RKO (cell line): ENCODE results near the gene TRIP6.

Experiments used
- DNase-seq: peaks from one replicate; pipeline ENCODE4 v3.0.0-alpha.2; 2016; ENCODE audit warnings: low spot score

The TRIP6 gene

GRCh38 chr7:100867040-100867775, at the start of gene TRIP6:
TRIP6 (plus strand) TSS chr7:100867387; CDS start chr7:100867498, 111 bp downstream.
- peak; percentile 96 for DNase-seq

GRCh38 chr7:100818366-100818765, 48.8 kb upstream of the TRIP6 start:
- DNase-seq, result no peak

- DNase-seq, result no peak
Observed at GRCh38 chr7:100818825-100819224, 48.4 kb upstream of the TRIP6 start.

- DNase-seq, result no peak
Observed at GRCh38 chr7:100819586-100819985, 47.6 kb upstream of the TRIP6 start.

- no peak for DNase-seq
Observed at GRCh38 chr7:100822236-100823139, 44.7 kb upstream of the TRIP6 start.

GRCh38 chr7:100823140-100823525, 44.1 kb upstream of the TRIP6 start:
- no peak for DNase-seq

GRCh38 chr7:100823534-100823933, 43.7 kb upstream of the TRIP6 start:
- DNase-seq, result no peak

GRCh38 chr7:100824499-100825214, 42.5 kb upstream of the TRIP6 start:
- DNase-seq, result no peak

- DNase-seq, result no peak
Observed at GRCh38 chr7:100825215-100825671, 41.9 kb upstream of the TRIP6 start.

- peak; percentile 84 for DNase-seq
Observed at GRCh38 chr7:100825751-100826513, 41.3 kb upstream of the TRIP6 start.

GRCh38 chr7:100826514-100827329, 40.5 kb upstream of the TRIP6 start:
- DNase-seq, result peak; percentile 51

- DNase-seq, result peak; percentile 93
Observed at GRCh38 chr7:100827330-100828226, 39.6 kb upstream of the TRIP6 start, which contains the start of gene EPHB4. EPHB4 (minus strand) TSS chr7:100827523; CDS start chr7:100827030, 493 bp downstream.

GRCh38 chr7:100829150-100829716, 38.0 kb upstream of the TRIP6 start:
- no peak for DNase-seq

- DNase-seq, result no peak
Observed at GRCh38 chr7:100830396-100830795, 36.8 kb upstream of the TRIP6 start.

GRCh38 chr7:100832281-100832633, 34.9 kb upstream of the TRIP6 start:
- no peak for DNase-seq

GRCh38 chr7:100835903-100836811, 31.0 kb upstream of the TRIP6 start:
- DNase-seq, result no peak

GRCh38 chr7:100836812-100837098, 30.4 kb upstream of the TRIP6 start:
- DNase-seq, result no peak

- peak; percentile 92 for DNase-seq
Observed at GRCh38 chr7:100837099-100837836, 29.9 kb upstream of the TRIP6 start.
